Peyer's patch (tissue), 4 donors: Measurements from ENCODE around the gene SDHAF1.

Experiments
- POLR2A ChIP-seq, 2 donors: fragments of 450-650 bp; IDR thresholded peaks; one replicate each; pipeline ENCODE4 v1.5.1; 2017; ENCODE audit warnings: antibody characterized with exemption in 2 of 2, mild to moderate bottlenecking in 2 of 2, moderate library complexity in 2 of 2
- TF ChIP-seq, protein P1 (sequence below), 6 experiments: fragments of 450-650 bp in 4 of 6; fragments of 200-600 bp in 2 of 6; sonication (generic) in 1 of 6; IDR thresholded peaks; one replicate each; pipeline ENCODE4 v1.5.1; 2017 to 2019; ENCODE audit warnings: antibody characterized with exemption in 6 of 6, mild to moderate bottlenecking in 3 of 6, moderate library complexity in 1 of 6

DNA sequence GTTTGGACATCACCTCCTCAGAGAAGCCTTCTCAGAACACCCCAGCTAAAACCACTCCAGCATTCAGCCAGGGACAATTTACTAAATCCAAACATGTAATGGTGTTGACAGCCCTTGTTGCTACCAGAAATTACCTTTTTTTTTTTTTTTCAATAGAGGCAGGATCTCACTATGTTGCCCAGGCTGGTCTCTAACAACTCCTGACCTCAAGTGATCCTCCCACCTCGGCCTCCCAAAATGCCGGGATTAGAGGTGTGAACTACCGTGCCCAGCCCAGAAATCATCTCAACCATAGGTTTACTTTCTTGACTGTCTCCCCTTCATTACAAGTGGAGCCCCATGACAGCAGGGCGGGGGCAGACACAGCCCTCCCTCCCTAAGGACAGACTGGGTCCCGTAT, 28.4 kb downstream of the SDHAF1 start:
- TF ChIP-seq, protein P1, sequence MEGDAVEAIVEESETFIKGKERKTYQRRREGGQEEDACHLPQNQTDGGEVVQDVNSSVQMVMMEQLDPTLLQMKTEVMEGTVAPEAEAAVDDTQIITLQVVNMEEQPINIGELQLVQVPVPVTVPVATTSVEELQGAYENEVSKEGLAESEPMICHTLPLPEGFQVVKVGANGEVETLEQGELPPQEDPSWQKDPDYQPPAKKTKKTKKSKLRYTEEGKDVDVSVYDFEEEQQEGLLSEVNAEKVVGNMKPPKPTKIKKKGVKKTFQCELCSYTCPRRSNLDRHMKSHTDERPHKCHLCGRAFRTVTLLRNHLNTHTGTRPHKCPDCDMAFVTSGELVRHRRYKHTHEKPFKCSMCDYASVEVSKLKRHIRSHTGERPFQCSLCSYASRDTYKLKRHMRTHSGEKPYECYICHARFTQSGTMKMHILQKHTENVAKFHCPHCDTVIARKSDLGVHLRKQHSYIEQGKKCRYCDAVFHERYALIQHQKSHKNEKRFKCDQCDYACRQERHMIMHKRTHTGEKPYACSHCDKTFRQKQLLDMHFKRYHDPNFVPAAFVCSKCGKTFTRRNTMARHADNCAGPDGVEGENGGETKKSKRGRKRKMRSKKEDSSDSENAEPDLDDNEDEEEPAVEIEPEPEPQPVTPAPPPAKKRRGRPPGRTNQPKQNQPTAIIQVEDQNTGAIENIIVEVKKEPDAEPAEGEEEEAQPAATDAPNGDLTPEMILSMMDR (IDR thresholded peaks at IDR 0.05): no peak
- no peak for TF ChIP-seq POLR2A (IDR thresholded peaks at IDR 0.05)
